Hematopoietic multipotent progenitor cell treated with erythropoietin and hydrocortisone succinate and interleukin-3 and kit ligand, for 6 days (in vitro differentiated cells): ENCODE data around the gene XAB2.
A peak's percentile ranks its signal among the peaks of the same experiment; 100 is the strongest.

ENCODE experiments used
- DNase-seq: peaks from one replicate; pipeline ENCODE4 v3.0.0-alpha.2; 2015

Gene XAB2

DNA sequence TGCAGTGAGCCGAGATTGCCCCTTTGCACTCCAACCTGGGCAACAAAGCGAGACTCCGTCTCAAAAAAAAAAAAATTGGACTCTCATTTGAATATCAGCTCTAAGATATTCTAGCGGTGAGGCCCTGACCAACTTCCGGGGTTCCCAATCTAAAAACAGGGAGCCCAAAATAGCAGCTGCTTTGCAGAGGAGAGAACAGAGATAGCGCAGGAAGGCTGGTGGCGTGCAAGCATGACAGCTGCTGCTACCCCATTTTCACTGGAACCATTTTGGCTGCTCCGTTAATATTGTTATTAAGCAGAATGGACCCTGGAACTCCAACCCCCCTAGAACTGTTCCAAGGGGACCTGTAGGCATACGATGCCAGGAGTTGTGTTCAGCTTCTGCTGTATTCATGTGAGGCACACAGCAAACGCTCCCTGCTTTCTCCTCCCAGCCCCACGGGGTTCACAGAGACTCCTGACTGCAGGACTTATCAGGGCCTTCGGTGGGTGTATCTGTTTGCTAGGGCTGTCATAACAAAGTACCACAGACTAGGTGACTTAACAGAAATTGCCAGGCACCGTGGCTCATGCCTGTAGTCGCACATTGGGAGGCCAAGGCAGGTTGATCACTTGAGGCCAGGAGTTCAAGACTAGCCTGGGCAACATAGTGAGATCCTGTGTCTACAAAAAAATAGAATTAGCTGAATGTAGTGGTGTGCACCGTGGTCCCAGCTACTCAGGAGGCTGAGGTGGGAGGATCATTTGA, 19.1 kb upstream of the XAB2 start:
- peak; percentile 56 for DNase-seq

DNA sequence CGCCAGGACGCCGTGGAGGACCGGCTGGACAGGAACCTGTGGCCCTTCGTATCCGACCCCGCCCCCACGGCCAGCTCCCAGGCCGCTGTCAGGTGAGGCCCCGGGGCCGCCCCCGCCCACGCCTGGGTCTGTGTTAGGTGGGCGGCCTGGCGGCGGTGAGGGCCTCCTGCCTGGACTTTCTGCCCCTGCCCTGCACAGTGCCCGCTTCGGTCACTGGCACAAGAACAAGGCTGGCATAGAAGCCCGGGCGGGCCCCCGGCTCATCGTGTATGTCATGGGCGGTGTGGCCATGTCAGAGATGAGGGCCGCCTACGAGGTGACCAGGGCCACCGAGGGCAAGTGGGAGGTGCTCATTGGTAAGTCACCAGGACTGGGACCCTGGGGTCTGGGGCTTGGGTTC, 17.8 kb upstream of the XAB2 start:
- no peak for DNase-seq

DNA sequence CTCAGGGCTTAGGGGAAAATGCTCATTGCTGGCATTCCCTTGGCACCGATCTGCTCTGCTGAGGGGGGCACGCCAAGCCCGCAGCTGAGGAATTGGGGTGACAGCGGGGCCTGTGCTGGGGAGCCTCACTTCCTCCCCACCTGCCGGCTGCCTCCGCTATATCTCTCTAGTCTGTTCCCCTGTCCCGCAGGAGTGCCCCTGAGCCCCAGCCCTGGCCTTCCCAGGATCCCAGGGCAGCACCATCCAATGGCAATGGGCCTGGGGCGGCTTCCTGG, 17.0 kb upstream of the XAB2 start:
- DNase-seq, result no peak

DNA sequence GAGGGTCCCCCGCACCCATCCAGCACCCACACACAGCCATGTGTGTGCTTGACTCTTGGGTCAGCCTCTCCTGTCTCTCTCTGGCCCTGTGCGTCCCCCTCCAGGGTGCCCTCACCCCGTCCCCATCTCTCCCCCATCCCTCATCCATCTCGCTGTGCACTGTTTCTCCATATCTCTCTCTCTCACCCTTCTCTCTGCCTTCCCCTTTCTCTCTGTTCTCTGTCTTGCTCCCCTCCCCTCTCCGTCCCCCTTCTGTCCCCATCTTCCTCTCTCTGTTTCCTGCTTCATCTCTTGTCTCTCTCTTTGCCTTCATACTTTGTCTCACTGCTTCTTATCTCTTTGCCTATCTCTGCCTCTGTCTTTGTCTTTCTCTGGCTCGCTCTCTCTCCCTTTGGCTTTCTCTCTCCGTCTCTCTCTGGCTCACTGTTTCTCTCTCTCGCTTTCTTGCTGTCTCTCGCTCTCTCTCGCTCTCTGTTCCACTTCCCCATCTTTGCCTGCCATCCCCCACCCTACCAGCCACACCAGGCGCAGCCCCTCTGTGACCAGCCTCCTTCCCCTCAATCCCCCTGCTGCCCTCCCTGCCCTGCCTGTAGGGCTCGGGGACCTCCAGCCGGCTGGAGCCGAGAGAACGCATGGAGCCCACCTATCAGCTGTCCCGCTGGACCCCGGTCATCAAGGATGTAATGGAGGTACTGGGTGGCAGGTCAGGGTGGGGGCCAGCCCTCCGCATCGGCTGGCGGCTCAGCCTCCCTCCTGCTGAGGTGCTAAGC, 16.5 kb upstream of the XAB2 start:
- no peak for DNase-seq

DNA sequence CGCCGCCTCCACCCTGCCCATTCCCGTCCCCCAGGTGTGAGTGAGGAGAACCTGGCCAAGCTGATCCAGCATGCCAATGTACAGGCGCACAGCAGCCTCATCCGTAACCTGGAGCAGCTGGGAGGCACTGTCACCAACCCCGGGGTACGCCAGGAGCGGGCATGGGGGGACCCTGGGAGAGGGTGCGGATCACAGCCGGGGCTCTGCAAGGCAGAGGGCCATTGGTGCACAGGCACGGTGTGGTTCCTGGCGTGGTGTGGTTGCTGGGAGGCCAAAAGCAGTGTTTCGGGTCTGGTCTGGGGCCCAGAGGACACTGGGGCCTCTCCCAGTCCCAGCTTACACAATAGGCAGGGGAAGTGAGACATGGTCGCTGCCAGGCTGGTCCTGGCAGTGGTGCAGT, 15.8 kb upstream of the XAB2 start:
- no peak for DNase-seq

DNA sequence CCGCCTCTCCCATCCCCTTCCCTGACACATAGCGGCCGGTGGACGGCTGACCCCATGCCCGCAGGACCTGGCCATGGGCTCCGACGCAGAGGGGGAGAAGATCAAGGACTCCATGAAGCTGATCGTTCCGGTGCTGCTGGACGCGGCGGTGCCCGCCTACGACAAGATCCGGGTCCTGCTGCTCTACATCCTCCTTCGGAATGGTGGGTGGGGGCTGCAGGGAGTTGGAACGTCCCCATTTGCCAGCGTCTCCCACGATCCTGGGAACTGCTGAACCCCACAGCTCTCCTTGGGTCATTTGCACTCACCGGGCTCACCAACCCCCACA, 15.2 kb upstream of the XAB2 start:
- no peak for DNase-seq

DNA sequence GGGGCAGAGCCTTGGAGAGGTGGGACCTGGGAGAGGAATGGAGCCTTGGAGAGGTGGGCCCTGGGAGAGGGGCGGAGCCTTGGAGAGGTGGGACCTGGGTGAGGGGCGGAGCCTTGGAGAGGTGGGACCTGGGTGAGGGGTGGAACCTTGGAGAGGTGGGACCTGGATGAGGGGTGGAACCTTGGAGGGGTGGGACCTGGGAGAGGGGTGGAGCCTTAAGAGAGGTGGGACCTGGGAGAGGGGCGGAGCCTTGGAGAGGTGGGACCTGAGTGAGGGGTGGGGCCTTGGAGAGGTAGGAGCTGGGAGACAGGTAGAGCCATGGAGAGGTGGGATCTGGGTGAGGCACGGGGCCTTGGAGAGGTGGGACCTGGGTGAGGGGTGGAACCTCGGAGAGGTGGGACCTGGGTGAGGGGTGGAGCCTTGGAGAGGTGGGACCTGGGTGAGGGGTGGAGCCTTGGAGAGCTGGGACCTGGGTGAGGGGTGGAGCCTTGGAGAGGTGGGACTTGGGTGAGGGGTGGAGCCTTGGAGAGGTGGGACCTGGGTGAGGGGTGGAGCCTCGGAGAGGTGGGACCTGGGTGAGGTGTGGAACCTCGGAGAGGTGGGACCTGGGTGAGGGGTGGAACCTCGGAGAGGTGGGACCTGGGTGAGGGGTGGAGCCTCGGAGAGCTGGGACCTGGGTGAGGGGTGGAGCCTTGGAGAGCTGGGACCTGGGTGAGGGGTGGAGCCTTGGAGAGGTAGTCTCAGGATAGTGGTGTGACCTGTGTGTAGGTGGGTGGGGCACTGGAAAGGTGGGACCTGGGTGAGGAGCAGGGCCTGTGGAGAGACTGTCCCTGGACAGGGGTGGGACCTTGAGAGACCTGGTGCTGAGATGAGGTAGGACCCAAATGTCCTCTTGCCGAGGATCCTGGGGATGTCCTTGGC, 14.5 kb upstream of the XAB2 start:
- peak; percentile 77 for DNase-seq

DNA sequence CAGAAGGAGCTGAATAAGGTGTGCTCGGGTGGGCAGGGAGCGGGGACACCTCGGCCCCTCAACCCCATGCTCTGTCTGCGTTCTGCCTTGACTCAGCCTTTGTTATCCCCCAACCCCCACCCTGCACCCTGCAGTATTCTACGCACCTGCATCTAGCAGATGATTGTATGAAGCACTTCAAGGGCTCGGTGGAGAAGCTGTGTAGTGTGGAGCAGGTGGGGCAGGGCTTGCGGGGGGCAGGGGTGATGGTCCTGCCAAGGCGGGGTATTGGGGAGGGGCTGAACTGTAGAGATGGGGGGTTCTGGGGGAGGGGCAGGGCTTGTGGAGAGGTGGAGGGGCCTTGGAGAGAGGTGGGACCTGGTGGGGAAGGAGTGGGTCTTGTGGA, 13.7 kb upstream of the XAB2 start:
- DNase-seq, result no peak

DNA sequence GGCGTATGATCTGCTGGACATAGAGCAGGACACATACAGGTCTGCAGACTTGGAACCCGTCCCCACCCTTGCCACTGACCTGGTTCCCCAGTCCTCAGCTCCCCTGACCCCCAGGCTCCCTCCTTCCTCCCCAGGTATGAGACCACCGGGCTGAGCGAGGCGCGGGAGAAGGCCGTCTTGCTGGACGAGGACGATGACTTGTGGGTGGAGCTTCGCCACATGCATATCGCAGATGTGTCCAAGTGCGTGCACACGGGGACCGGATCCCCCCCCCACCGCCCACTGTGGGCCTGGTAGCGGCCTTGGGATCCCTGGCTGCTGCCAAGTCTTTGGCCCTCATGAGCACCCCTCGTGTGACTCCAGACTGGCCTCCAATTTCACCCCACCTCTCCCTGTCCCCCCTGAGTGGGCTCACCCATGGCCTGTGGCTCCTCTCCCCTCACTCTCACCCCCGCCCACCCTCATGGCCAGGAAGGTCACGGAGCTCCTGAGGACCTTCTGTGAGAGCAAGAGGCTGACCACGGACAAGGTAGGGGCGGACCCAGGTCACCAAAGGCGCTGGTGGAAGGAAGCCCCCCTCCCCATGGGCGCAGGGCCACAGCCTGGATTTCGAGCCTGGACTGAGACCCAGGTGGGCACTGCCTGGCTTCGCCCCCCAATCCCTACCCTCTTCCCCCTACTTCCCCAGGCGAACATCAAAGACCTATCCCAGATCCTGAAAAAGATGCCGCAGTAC, 13.1 kb upstream of the XAB2 start:
- no peak for DNase-seq

DNA sequence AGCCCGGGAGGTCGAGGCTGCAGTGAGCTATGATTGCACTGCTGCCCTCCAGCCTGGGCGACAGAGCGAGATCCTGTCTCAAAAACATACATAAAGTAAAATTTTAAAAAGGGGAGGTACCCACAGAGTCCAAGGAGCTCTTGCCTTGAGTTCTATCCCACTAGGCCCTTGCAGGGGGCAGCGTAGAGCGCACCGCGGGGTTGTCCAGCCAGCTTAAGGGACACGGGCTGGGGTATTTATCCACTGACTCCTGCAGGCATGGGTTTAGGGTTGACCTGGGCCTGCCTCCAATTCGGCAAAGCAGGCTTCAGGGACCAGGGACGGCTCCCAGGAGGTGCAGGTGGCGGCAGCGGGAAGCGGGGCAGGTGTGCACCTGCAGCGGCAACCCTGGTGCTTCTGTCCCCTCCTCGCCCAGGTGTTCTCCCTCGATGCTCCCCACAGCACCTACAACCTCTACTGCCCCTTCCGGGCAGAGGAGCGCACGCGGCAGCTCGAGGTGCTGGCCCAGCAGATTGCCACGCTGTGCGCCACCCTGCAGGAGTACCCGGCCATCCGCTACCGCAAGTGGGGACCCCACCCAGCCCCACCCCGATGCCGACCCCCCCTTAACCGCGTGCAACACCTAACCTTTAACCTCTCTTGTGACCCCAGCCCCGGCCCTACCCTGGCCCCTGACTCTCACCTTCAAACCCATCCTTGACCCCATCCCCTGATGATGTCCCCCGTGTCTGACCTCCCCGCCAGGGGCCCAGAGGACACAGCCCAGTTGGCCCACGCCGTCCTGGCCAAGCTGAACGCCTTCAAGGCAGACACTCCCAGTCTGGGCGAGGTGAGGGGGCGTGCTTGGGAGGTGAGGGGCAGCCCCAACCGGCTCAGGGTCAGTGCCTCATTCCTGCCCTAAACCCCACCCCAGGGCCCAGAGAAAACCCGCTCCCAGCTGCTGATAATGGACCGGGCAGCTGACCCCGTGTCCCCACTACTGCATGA, 12.2 kb upstream of the XAB2 start:
- DNase-seq, result no peak

DNA sequence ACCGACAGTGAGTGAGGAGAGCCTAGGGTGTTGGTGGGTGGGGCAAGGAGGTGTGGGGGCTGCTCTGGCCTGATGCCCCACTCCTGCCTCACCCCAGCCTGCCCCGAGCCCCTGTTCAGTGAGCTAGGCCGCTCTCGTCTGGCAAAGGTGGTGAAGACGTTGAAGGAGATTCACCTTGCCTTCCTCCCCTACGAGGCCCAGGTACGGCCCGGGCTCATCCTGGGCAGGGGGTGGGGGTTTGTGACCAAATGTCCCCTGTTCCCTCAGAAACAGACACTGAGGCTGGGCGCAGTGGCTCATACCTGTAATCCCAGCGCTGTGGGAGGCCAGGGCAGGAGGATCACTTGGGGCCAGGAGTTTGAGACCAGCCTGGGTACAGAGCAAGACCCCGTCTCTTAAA, 11.5 kb upstream of the XAB2 start:
- no peak for DNase-seq

DNA sequence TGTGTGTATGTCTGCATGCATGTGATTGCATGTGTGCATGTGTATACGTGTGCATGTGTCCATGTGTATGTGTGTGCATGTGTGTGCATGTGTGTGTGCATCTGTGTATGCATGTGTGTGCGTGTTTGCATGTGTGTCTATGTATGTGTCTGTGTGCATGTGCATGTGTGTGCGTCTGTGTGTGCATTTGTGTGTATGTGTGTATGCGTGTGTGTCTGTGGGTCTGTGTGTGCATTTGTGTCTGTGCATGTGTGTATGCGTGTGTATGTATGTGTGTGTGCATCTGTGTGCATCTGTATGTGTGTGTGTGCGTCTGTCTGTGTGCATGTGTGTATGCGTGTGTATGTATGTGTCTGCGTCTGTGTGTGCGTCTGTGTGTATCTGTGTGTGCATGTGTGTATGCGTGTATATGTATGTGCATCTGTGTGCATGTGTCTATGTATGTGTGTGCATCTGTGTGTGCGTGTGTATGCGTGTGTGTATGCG, 10.6 kb upstream of the XAB2 start:
- DNase-seq, result no peak

DNA sequence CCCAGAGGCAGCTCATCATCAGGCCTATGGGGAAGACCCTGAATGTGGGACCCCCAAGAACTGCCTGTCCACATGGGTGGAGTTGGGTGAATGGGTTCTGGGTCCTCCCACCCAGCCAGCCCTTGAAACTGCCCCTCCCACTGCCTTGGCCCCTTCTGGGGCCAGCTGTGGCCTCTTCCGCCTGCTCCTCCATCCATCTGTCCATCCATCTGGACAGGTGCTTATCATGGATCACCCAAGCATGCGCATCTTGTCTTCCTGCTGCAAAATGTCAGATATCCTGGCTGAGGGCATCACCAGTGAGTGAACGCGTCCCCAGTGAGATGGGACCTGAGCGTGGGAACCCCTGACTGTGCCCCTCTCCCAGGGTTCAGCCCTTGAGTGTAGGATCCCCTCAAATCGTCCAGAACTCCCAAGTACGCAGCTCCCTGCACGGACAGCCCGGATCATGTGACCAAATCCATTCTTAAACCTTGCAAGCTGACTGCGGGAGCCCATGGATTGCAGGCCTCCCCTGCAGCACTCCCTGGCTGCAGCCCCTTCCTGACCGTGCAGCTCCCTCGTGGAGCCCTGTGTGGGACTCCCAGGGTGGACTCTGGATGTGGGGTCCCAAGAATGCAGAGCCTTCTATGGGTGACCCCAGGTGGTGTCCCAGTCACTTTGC, 9.6 kb upstream of the XAB2 start:
- no peak for DNase-seq

DNA sequence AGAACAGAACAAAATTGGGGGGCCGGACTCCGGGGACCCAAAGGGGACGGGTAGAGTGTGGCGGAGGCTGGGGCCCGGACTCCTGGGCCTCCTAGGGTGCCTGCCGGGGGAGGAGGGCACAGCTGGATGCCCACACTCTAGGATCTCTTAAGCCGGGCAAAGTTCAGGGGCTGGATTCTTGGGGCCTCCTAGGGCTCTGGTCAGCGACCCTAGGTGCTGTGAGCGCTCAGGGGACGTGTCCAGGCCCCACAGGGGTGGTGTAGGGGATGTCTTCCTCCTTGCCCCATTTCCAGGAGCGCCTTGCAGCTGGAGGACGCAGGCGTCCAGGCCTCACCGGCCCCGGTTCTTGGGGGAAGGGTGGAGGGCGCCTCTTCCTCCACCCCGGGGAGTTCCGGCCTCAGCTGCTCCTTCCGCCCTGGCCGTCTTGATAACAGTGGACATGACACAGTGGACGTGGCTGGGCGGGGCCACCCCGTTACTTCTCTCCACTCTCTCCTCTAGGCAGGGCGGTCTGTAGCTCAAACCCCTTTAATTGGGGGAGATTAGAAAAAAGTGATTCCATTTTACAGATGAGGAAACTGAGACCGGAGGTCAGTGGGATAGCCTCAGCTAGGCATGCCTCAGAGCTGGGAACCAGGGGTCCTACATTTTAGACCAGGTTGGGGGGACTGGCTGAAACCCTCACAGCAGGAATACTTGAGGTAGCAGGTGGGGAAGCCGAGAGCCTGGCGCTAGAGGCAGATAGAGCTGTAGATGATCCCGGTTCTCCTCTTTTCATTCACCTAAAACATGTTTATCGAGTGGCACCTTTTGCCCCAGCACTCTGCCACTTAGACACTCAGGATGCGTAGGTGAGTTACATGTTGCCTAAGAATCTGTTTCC, 8.3 kb upstream of the XAB2 start:
- DNase-seq, result peak; percentile 75

DNA sequence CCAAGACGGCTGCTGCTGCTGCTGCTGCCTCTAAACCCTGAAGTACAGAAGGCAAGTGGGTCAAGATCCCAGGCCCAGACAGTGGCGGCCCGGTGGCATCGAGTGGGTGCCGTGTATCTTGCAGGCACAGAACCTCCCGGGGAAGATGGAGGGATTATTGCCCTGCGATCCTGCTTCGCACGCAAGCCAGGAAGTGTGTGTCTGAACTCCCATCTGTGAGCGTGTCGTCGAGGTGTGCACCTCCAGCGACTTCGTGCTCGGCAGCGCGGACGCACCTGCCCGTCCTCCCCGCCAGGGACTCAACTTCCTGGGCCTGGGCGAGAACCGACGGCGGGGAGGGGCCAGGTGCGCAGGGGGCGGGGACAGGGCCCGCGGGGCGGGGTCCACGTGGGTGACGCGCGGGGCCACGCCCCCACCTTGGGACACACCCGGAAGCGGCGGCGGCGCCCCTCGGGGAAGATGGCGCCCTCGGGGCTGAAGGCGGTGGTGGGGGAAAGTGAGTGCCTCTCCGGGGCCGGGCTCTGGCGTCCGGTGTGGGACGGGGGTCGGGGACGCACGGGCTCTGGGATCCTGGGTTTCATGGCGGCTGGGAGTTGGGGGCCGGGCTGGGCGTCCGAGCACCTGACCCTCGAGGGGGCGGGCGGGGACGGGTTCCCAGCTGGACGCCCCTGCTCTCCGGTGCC, 7.5 kb upstream of the XAB2 start, which contains the start of gene STXBP2:
STXBP2 (plus strand) TSS at position 420 of the 683 bp plus-strand sequence; CDS start at position 460, 40 bp downstream.
- peak; percentile 87 for DNase-seq

DNA sequence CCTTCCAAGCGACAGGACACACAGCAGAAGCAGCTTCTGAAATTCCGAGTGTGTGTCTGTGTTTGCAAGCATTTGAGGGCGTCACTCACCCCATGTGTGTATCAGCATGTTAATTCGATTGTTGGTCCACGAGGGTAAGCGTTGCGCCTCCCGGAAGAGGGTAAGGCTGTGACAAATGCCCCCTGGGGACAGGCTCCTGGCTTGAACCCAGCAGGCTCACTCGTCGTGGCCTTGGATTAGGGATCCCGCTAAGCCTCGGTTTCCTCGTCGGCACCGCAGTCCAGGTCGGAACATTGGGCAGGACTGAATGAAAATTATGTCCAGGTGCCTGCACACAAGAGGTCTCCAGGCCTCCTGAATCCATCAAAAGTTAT, 7.0 kb upstream of the XAB2 start:
- no peak for DNase-seq

DNA sequence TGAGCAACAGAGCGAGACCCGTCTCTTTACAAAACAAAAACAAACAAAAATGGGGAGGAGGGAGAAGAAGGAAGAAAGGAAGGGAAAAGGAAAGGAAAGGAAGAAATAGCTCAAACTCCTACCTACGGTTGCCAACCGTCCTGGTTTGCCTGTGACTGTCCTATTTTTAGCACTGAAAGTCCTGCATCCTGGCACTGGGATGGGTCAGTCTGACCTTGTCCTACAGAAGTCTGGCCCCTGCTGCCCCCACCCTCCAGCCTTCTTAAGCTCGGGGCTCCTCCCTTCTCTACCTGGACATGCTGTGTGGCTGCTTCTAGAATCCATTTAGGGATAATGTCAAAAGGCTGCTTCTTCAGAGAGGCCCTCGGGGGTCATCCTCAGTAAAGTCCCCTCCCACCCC, 6.3 kb upstream of the XAB2 start:
- no peak for DNase-seq

DNA sequence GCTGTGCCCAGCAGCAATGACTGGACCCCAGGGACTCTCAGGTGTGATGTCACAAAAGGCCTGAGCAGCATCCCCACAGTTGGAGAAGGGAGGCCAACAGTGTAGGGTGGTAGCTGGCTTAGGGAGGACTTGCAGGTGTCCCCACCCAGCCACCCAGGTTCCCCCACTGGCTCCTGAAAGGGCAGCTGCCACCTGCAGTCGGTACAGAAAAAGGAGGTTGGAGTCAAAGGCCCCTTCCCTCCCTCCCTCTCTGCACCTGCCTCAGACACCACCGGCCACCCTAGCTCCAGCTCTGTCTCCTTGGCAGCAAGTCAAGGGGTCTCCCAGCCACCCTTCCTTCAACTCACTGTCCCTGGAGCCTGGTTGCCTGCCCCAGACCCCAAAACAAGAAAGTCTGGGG, 4.4 kb upstream of the XAB2 start, which contains the start of gene PCP2:
PCP2 (minus strand) TSS at position 22 of the 400 bp plus-strand sequence. CDS start 262 bp downstream, outside the sequence.
- no peak for DNase-seq
